GM12865 (cell line): ENCODE measurements around the gene TAF6L.
"Not testable (repeated sequence)": the region's sequence is repeated elsewhere in the genome, so short reads cannot be mapped to it uniquely, and the experiment has no call there.

Experiments
- DNase-seq: peaks from one replicate; pipeline ENCODE4 v3.0.0; 2010; ENCODE audit warnings: low read depth
- H3K4me3 ChIP-seq: 2 replicates; pipeline ENCODE4 v1.5.1; 2011; ENCODE audit warnings: mild to moderate bottlenecking, low read depth, low read length, control low read depth
- CTCF ChIP-seq: IDR thresholded peaks from 2 replicates; pipeline ENCODE4 v1.5.1; 2011; ENCODE audit warnings: low read length, control low read depth, low read depth, inconsistent platforms; ENCODE audit not compliant: insufficient read depth; ENCODE audit errors: missing control alignments

The TAF6L gene

GRCh38 chr11:62806611-62807121 lies 35.5 kb downstream of the TAF6L start:
- H3K4me3 ChIP-seq: peak overlapping the region; percentile 99
- no peak for TF ChIP-seq CTCF
- DNase-seq: no peak

DNA sequence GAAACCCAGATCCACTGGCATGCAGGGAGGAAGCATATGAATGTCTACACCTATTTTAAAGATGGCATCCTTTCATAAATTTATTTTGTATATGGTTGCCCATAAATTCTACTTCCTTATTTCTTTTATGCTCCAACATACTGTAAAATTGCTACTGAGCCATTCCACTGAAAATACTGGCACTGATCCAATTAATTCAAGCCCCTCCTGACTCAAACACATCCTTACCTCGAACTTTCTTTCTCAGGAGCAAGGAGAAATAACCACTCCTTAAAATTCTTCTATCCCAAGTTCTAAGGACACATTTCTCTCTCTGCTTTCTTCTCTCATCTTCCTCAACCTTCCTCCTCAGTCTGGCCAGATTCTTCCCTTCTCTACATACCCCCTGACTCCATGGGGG lies 39.6 kb downstream of the TAF6L start:
- no peak for DNase-seq
- no peak for TF ChIP-seq CTCF
- H3K4me3 ChIP-seq: no peak overlapping the region

DNA sequence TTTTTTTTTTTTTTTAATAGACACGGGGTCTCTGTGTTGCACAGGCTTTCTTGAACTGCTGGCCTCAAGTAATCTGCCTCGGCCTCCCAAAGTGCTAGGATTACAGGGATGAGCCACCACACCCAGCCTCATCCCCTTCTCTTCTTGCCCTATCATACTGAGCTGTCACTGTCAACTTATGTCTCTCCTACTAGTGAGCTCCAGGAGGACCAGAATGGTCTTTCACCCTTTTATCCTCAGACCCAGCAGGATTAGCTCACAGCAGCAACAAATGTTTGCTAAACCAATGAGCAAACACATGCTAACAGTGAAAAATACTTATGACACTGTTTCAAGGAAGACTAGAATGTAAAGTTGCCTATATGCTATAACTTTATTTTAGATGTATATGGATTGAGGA lies 40.5 kb downstream of the TAF6L start:
- no peak for DNase-seq
- TF ChIP-seq CTCF: no peak
- H3K4me3 ChIP-seq: no peak overlapping the region

- DNase-seq: no peak
- no peak for TF ChIP-seq CTCF
- H3K4me3 ChIP-seq: no peak overlapping the region
Measured at GRCh38 chr11:62816557-62816956, 45.4 kb downstream of the TAF6L start.

GRCh38 chr11:62817129-62817528 lies 45.9 kb downstream of the TAF6L start:
- TF ChIP-seq CTCF: no peak
- H3K4me3 ChIP-seq: no peak overlapping the region
- DNase-seq: no peak

GRCh38 chr11:62823677-62824076 lies 52.5 kb downstream of the TAF6L start:
- H3K4me3 ChIP-seq: no peak overlapping the region
- TF ChIP-seq CTCF: no peak
- DNase-seq: no peak

GRCh38 chr11:62828130-62828529 lies 56.9 kb downstream of the TAF6L start:
- H3K4me3 ChIP-seq, DNase-seq: not testable (repeated sequence)
